Caco-2 (cell line): ENCODE measurements around the gene LYST. TPM values are rescaled to one million over a fixed set of nuclear protein-coding genes. Genes with fewer than 3 reads are reported as not detected.

ENCODE experiments used
- BruUV-seq: library from RNA; stranded (reverse); fragments of 400-500 nt; replicated peaks from 2 replicates; lab custom pipeline; 2021; lab: Mats Ljungman, UMichigan
- CTCF ChIA-PET: fragments of 300-600 bp; sonication (Branson Sonifier 250); formaldehyde crosslinking; loops from one replicate; lab custom pipeline; 2022; ENCODE audit warnings: antibody characterized with exemption; lab: Charles Lee
- POLR2A ChIA-PET: fragments of 300-600 bp; sonication (Branson Sonifier 250); formaldehyde crosslinking; loops from one replicate; lab custom pipeline; 2022; ENCODE audit warnings: antibody characterized with exemption; lab: Charles Lee
- DNase-seq, 2 experiments: peaks; one replicate each; pipeline versions ENCODE4 v3.0.0 to v3.0.0-alpha.2; 2020 to 2022
- H3K27me3 ChIP-seq: replicated peaks from 2 replicates; pipeline ENCODE4 v1.6.0; 2011; ENCODE audit warnings: low read length; ENCODE audit not compliant: control insufficient read depth, insufficient read depth
- H3K36me3 ChIP-seq: 2 replicates; pipeline ENCODE4 v1.5.1; 2011; ENCODE audit warnings: low read length; ENCODE audit not compliant: control insufficient read depth, insufficient read depth
- H3K4me1 ChIP-seq: fragments of 250-450 bp; sonication (Bioruptor Pico); 2 replicates; pipeline ENCODE4 v1.5.1; 2020; ENCODE audit warnings: mild to moderate bottlenecking
- H3K4me3 ChIP-seq: 2 replicates; pipeline ENCODE4 v1.5.1; 2011; ENCODE audit warnings: low read depth, mild to moderate bottlenecking, control low read depth, low read length
- H3K9me3 ChIP-seq: fragments of 250-450 bp; sonication (Bioruptor Pico); 2 replicates; pipeline ENCODE4 v1.5.1; 2020; ENCODE audit warnings: mild to moderate bottlenecking, moderate library complexity
- H3K27ac Mint-ChIP-seq: one replicate; pipeline ENCODE4 v1.8.0; 2022; ENCODE audit warnings: mixed read lengths; ENCODE audit not compliant: unreplicated experiment
- H3K27me3 Mint-ChIP-seq: one replicate; pipeline ENCODE4 v1.8.0; 2022; ENCODE audit warnings: mixed read lengths; ENCODE audit not compliant: insufficient read depth, unreplicated experiment
- H3K36me3 Mint-ChIP-seq: one replicate; pipeline ENCODE4 v1.8.0; 2022; ENCODE audit warnings: mild to moderate bottlenecking, mixed read lengths; ENCODE audit not compliant: insufficient read depth, unreplicated experiment
- H3K4me1 Mint-ChIP-seq: one replicate; pipeline ENCODE4 v1.8.0; 2022; ENCODE audit warnings: low read depth, mixed read lengths; ENCODE audit not compliant: unreplicated experiment
- H3K4me3 Mint-ChIP-seq: one replicate; pipeline ENCODE4 v1.8.0; 2022; ENCODE audit warnings: mild to moderate bottlenecking, moderate library complexity, mixed read lengths; ENCODE audit not compliant: unreplicated experiment
- H3K9me3 Mint-ChIP-seq: one replicate; pipeline ENCODE4 v1.8.0; 2022; ENCODE audit warnings: mixed read lengths; ENCODE audit not compliant: unreplicated experiment
- intact Hi-C: fragments of 100-400 bp; cut with micrococcal nuclease; formaldehyde crosslinking; loops from one replicate; pipeline ENCODE4 v1.10.0; 2022; ENCODE audit not compliant: unreplicated experiment
- total RNA-seq: library from RNA; stranded (reverse); gene quantifications from 2 replicates; pipeline ENCODE4 v1.2.3, GENCODE V29; 2022
- TF ChIP-seq, protein P1 (sequence below), 2 experiments: fragments of 200-600 bp in 1 of 2; IDR thresholded peaks; 1 replicate in 1 of 2; 2 replicates in 1 of 2; pipeline versions ENCODE4 v1.5.1 to v1.8.0; 2011 to 2022; ENCODE audit warnings: antibody characterized with exemption in 1 of 2, control low read depth in 1 of 2, inconsistent platforms in 1 of 2, low read depth in 1 of 2, low read length in 1 of 2, mild to moderate bottlenecking in 1 of 2, moderate library complexity in 1 of 2; ENCODE audit not compliant: insufficient read depth in 1 of 2, severe bottlenecking in 1 of 2, unreplicated experiment in 1 of 2

LYST gene
- total RNA-seq, 1 experiment from 2014 or later = 5.6 TPM

GRCh38 chr1:235806123-235806522, 60.6 kb downstream of the LYST start:
- Histone ChIP-seq H3K4me3 (no peak overlapping the region), H3K36me3 (no peaks in the 10 kb centered on the region), H3K9me3 (no peaks in the 10 kb centered on the region), H3K27me3 (no peaks in the 10 kb centered on the region), H3K4me1 (no peaks in the 10 kb centered on the region; the same call in 1 of the 2 replicates)
- no peak overlapping the region for H3K27ac Mint-ChIP-seq
- TF ChIP-seq, protein P1, sequence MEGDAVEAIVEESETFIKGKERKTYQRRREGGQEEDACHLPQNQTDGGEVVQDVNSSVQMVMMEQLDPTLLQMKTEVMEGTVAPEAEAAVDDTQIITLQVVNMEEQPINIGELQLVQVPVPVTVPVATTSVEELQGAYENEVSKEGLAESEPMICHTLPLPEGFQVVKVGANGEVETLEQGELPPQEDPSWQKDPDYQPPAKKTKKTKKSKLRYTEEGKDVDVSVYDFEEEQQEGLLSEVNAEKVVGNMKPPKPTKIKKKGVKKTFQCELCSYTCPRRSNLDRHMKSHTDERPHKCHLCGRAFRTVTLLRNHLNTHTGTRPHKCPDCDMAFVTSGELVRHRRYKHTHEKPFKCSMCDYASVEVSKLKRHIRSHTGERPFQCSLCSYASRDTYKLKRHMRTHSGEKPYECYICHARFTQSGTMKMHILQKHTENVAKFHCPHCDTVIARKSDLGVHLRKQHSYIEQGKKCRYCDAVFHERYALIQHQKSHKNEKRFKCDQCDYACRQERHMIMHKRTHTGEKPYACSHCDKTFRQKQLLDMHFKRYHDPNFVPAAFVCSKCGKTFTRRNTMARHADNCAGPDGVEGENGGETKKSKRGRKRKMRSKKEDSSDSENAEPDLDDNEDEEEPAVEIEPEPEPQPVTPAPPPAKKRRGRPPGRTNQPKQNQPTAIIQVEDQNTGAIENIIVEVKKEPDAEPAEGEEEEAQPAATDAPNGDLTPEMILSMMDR (IDR thresholded peaks at IDR 0.05; ENCODE audit: insufficient read depth in 1 of 2, low read depth in 1 of 2, low read length in 1 of 2, severe bottlenecking in 1 of 2, unreplicated experiment in 1 of 2) = no peak
- no peaks in the 10 kb centered on the region for H3K36me3 Mint-ChIP-seq
- no TSS peak for BruUV-seq
- no peaks in the 10 kb centered on the region for H3K9me3 Mint-ChIP-seq
- intact Hi-C loops = loop anchor here (5.0 kb wide), 1 partner anchor 166 kb away; no protein-coding TSS in a partner anchor
- DNase-seq = no peak
- H3K27me3 Mint-ChIP-seq = no peaks in the 10 kb centered on the region
- ChIA-PET POLR2A (no interaction called here), CTCF (no interaction called here)
- H3K4me3 Mint-ChIP-seq = no peak overlapping the region
- no peaks in the 10 kb centered on the region for H3K4me1 Mint-ChIP-seq

DNA sequence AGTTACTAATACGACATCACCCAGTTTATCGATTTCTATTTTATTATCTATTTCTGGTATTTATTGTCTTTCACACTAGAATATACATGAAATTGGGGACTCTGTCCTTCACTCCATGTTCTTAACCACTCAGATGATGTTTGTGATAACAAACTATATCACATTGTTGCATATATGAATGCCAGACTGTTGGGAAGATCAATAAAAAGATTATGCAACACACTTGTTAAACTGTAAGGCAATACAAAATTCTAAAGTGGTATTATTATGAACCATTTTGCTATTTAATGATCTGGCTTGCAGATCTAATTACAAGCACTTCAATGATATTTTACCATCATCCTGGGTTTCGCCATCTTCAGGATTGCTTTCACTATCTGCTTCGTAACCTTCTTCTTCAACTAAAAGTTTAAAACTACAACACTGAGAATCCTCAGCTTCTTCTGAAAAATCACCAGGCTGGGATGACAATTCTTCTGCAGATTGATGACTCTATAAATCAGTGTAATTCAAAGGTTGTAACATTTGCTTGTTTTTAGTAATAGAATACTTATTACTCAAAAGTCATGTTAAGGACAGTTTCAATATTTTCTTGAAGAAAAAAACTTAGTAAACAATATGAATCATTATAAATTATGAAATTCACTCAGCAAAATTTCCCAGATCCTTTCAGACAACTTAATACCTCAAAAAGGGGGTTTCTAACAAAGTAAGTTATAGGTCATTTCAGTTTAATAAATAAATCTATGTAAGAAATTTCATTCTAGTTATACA, 63.9 kb downstream of the LYST start:
- Mint-ChIP-seq H3K9me3 (no peaks in the 10 kb centered on the region), H3K36me3 (no peaks in the 10 kb centered on the region), H3K4me3 (no peak overlapping the region), H3K27ac (no peak overlapping the region), H3K4me1 (no peaks in the 10 kb centered on the region), H3K27me3 (no peaks in the 10 kb centered on the region)
- TF ChIP-seq, protein P1 (IDR thresholded peaks at IDR 0.05; ENCODE audit: insufficient read depth in 1 of 2, low read depth in 1 of 2, low read length in 1 of 2, severe bottlenecking in 1 of 2, unreplicated experiment in 1 of 2) = no peak
- ChIA-PET CTCF (no interaction called here), POLR2A (no interaction called here)
- no TSS peak for BruUV-seq
- Histone ChIP-seq H3K4me1 (no peaks in the 10 kb centered on the region), H3K9me3 (no peaks in the 10 kb centered on the region), H3K4me3 (no peak overlapping the region), H3K36me3 (no peaks in the 10 kb centered on the region), H3K27me3 (no peaks in the 10 kb centered on the region)
- intact Hi-C loops = no loop called here
- DNase-seq = no peak

DNA sequence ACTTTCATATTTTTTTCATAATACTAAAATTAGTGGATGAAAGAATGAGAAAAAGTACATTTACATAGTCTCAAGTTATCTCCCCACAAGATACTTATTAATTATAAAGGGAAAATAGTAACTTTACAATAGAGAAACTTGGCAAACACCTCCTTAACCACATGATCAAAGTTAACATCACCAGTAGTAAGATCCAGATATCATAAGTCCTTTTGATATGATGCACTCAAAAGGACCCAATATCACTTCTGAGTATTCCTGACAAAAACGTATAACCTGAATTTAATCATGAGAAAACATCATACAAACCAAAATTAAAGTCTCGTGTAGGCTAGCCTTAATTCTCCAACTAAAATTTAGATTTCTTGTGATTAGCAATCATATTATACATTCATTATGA, 67.4 kb downstream of the LYST start:
- Mint-ChIP-seq H3K36me3 (no peaks in the 10 kb centered on the region), H3K4me1 (no peaks in the 10 kb centered on the region), H3K27me3 (no peaks in the 10 kb centered on the region), H3K27ac (no peak overlapping the region), H3K4me3 (no peak overlapping the region), H3K9me3 (no peaks in the 10 kb centered on the region)
- Histone ChIP-seq H3K4me3 (no peak overlapping the region), H3K27me3 (no peaks in the 10 kb centered on the region), H3K4me1 (no peaks in the 10 kb centered on the region), H3K36me3 (no peaks in the 10 kb centered on the region), H3K9me3 (no peaks in the 10 kb centered on the region)
- BruUV-seq = no TSS peak
- no peak for DNase-seq
- TF ChIP-seq, protein P1 (IDR thresholded peaks at IDR 0.05; ENCODE audit: insufficient read depth in 1 of 2, low read depth in 1 of 2, low read length in 1 of 2, severe bottlenecking in 1 of 2, unreplicated experiment in 1 of 2) = no peak
- ChIA-PET CTCF (no interaction called here), POLR2A (no interaction called here)
- intact Hi-C loops = no loop called here
